ENCODE results near the gene ATP2C2.

DNA sequence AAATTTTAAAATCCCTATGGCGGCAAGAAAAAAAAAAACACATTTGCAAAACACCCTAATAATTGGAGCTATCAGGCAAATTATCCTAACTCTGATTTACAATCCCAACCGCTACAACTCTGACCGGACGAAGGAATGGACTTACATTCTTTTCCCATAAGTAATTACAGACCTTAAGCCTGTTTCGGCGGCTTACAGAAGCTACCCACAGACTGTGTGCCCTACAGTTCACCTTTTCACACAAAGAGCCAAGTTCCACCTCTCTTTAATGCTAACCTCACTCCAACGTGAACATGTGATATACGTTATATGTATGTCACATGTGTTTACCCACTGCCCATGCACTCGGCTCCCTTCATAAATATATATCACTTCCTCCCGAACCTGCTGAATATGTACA, 144.8 kb downstream of the ATP2C2 start:
- TF ChIP-seq ZFX (IDR thresholded peaks at IDR 0.05) = no peak
- TF ChIP-seq, protein P1, sequence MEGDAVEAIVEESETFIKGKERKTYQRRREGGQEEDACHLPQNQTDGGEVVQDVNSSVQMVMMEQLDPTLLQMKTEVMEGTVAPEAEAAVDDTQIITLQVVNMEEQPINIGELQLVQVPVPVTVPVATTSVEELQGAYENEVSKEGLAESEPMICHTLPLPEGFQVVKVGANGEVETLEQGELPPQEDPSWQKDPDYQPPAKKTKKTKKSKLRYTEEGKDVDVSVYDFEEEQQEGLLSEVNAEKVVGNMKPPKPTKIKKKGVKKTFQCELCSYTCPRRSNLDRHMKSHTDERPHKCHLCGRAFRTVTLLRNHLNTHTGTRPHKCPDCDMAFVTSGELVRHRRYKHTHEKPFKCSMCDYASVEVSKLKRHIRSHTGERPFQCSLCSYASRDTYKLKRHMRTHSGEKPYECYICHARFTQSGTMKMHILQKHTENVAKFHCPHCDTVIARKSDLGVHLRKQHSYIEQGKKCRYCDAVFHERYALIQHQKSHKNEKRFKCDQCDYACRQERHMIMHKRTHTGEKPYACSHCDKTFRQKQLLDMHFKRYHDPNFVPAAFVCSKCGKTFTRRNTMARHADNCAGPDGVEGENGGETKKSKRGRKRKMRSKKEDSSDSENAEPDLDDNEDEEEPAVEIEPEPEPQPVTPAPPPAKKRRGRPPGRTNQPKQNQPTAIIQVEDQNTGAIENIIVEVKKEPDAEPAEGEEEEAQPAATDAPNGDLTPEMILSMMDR (conservative IDR thresholded peaks at IDR 0.05) = no peak

Data from C4-2B (cell line).